Measurements from ENCODE around the gene FANCE.

- TF ChIP-seq CTCF (IDR thresholded peaks at IDR 0.05; ENCODE audit: low read depth, low read length, poor library complexity, severe bottlenecking) (no peak), EZH2phosphoT487 (IDR thresholded peaks at IDR 0.05; ENCODE audit: borderline replicate concordance, low read length) (no peak)
Observed at GRCh38 chr6:35452183-35453090, at the start of gene FANCE.

Measured in DOHH2 (cell line).